ENCODE data around the gene JAG1.
"Not testable (repeated sequence)": the region's sequence is repeated elsewhere in the genome, so short reads cannot be mapped to it uniquely, and the experiment has no call there.

Gene JAG1

DNA sequence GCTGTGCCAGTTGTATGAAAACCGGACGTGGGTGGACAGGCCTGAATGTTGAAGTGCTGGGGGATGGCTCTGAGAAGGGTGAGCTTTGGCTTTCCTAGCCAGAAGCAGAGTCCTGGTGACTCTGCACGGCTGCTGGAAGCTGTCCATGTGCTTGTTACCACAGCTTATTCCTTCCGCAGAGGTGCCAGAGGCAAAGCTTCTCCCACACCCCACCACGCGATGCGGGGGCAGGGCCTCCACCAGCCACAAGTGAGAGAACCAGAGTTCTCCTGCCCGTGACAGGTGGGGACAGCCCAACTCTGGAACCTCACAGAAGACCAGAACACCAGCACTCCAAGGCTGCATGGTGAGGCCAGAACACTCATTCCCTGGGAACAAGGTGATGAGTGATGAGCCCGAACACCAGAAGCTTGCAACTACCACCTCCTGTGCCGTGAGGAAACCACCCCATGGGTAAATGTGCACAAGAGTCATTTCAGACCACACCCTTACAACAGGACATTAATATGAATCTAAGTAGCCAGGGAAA lies 36.7 kb downstream of the JAG1 start:
- no peak for DNase-seq (ENCODE audit: low read depth)

- no peak for DNase-seq (ENCODE audit: low read depth)
Measured at GRCh38 chr20:10636326-10636818, 37.4 kb downstream of the JAG1 start.

- no peak for DNase-seq (ENCODE audit: low read depth)
Measured at GRCh38 chr20:10635476-10636208, 38.2 kb downstream of the JAG1 start.

DNA sequence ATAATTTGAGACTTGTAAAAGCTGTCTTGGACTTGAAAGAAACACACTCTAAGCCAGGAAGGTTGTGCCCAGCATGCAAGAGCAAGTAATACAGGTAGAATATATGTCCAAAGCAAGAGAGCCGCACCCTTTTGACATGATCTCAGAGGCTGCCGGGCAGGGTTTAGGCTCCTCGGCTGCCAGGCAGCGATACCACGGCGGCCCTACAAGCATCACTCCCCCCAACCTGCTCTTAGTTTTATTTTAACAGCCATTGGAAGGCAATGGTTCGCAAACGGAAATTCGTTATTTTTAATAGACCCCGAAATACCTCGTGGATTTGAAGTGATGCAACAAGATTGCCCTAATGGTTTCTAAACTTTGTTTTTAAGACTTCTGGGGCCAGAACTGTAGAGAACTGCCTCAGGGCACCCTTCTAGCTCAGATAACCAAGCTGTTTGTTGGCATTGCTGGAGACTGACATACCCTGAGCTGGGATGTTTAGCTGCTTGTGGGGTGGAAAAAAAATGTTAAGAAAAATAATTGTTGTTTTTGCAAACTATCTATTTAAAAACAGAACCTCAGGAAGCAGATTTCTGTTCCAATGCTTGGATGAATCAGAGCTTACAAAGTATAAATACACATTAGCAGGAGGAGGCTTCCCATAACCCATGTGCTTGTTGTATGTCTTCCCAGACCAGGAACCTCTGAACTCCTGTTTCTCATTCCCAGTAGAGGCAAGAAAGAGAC lies 39.0 kb downstream of the JAG1 start:
- DNase-seq (ENCODE audit: low read depth), result peak; percentile 66

GRCh38 chr20:10634211-10634610 lies 39.6 kb downstream of the JAG1 start:
- no peak for DNase-seq (ENCODE audit: low read depth)

- DNase-seq (ENCODE audit: low read depth), result no peak
Measured at GRCh38 chr20:10633718-10634117, 40.1 kb downstream of the JAG1 start.

DNA sequence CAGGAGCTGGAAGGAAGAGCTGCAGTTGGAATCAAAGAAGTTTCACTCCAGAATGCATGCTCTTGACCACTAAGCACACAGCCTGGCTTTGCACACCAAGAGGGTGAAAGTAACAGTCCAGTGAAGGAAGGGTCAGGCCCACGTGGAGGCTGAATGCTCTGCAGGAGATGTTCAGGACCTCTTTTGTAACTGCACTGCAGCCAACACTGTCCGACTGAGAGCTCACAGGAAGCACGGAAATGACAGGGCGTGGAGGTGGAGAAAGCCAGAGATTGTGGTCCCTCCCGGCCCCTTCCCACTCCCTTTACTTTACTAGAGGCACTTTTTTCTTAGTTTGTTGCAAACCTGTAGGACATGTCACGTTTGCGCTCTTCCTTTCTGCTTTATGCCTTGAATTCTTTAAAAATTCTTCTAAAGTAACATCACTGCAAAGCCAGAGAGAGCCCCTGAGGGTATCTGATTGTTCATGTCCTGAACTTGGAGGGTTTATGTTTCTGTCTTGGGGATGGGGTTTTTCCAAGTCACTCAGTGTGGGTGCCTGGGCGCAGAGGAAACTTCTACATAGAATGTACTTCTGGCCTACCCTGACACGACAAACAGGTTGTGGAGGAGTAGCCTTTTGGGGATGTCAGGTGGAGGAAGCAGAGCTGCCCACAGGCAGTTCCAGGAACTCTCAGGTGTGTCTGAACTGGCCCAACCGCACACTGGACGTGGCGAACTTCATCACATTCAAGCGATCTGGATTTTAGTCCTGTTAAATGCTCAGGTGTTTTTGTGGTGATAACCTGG lies 40.9 kb downstream of the JAG1 start:
- DNase-seq (ENCODE audit: low read depth), result no peak

DNA sequence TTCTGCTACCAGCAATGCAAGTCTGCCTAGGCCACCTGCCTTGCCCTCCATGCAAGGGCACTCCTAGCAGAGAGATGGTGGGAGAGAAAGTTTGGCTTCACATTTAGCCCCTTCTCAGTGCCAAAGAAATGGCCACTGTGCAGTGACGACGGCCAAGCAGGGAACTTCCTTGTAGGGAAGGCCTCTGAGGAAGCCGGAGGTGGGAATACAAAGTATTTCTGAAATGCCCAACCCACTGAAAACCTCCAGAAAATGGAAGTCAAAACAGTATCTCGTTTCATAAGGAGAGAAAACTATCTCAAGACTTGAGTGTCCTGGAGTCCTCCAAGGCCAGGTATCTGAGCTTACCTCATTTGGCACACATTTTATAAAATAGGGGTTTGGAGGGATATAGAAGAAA lies 42.7 kb downstream of the JAG1 start:
- no peak for DNase-seq (ENCODE audit: low read depth)

GRCh38 chr20:10629946-10630650 lies 43.7 kb downstream of the JAG1 start:
- no peak for DNase-seq (ENCODE audit: low read depth)

GRCh38 chr20:10626896-10627295 lies 46.9 kb downstream of the JAG1 start:
- no peak for DNase-seq (ENCODE audit: low read depth)

DNA sequence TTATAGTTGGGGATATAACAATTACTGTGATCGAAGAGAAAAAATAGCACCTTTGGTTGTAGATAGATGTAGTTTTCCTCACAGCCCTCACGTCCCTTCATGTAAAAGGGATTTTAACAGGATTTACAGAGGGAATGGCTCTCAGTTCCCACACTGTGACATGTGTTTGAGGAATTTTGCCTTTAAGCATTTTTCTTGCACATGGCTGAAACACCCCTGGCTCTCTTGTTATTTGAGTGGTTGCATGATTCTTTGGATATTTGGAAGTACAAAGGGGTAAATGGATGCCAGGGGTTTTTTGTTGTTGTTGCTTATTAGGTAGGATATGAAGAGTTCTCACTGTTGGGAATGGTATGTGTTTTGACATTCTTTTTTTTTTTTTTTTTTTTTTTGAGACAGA lies 48.2 kb downstream of the JAG1 start:
- no peak for DNase-seq (ENCODE audit: low read depth)

- no peak for DNase-seq (ENCODE audit: low read depth)
Measured at GRCh38 chr20:10622657-10623418, 51.0 kb downstream of the JAG1 start.

- DNase-seq (ENCODE audit: low read depth), result no peak
Measured at GRCh38 chr20:10621149-10621548, 52.6 kb downstream of the JAG1 start.

- no peak for DNase-seq (ENCODE audit: low read depth)
Measured at GRCh38 chr20:10619427-10619826, 54.4 kb downstream of the JAG1 start.

DNA sequence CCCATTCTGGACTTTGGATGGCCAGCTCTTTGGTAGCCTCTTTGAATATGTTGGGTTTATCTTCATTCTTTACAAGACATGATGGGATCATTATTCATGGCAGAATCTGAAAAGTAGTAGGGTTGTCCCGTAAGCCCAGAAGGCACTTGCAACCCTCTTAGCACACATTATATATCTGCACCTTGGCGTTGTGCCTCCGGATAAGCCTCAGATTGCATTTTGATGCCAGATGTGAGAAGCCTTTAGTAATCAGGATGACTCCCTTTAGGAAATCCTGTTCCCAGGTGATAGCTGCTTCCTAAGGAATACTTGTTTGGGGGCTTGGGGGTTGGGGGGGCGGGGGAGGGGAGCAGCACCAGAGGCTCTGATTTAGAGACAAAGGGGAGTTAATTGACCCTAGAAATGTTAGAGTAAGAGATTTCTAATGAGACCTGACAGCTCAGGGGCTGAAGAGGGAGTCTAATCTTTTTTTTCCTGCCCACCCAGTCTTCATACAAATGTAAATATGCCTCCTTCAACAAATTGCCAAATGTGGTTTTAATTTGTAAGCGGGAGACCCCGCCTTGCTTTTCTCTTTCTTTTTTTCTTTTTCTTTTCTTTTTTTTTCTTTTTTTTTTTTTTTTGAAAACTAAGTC lies 55.1 kb downstream of the JAG1 start:
- DNase-seq (ENCODE audit: low read depth), result no peak

- not testable (repeated sequence) for DNase-seq (ENCODE audit: low read depth)
Measured at GRCh38 chr20:10617549-10618133, 56.2 kb downstream of the JAG1 start.

GRCh38 chr20:10616212-10616611 lies 57.6 kb downstream of the JAG1 start:
- no peak for DNase-seq (ENCODE audit: low read depth)

DNA sequence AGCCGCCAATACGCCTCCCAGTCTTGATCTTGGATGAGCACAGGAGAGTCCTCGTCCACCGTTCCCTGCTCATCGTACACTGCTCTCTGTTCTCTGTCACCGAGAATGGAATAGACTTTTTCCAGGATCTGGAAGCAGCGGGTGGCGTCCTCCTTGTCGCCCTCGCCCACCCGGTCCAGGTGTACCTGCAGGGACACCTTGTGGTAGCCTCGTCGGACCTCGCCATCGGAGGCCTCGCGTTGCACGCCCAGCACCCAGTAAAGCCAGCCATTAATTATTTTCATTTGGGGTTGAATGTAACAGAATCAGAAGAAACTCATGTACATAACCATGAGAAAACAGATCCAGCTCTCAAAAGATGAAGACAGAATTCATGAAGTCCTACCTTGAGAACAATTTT lies 59.9 kb downstream of the JAG1 start:
- DNase-seq (ENCODE audit: low read depth), result no peak

DNA sequence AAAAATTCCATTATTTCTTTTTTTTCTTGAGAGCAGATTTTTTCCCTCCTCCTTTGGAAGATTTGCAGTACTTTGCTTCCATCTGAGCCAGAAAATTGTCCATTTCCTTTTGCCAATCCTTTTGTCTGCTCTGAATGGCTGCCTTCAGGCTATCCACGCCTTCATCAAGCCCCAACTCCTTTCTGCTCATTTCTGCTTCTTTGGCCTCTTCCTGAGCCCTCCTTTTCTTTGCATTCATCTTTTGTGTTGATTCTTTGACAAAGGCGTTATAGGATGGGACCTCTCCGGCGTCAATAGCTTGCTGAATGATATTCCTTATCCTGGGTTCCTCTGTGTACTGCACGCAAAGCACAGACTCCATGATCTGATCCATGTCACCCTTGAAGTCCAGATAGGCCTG lies 60.4 kb downstream of the JAG1 start:
- DNase-seq (ENCODE audit: low read depth), result not testable (repeated sequence)

DNA sequence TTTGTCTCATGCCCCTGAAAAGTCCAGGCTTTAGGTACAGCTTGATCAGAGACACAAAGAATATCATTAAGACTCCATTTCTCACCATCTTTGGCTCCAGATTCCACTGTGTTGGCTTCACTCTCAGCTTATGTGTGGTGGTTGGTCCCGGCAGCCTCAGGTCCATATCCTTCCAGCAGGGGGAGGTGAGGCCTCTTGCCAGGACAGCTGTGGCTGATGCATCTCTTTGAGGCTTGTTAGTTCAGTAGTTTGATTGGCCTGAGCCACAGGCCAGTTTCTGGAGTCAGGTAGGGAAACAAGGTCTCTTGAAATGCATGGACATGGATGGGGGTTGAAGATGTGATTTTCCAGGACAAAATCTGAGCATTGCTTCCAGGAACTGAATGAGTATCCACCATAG lies 62.4 kb downstream of the JAG1 start:
- DNase-seq (ENCODE audit: low read depth), result no peak

Data from fibroblast of the conjunctiva (primary cell).